Mesendoderm (in vitro differentiated cells): ENCODE data around the gene SV2B.
A peak's percentile ranks its signal among the peaks of the same experiment; 100 is the strongest.
"Not testable (repeated sequence)": the region's sequence is repeated elsewhere in the genome, so short reads cannot be mapped to it uniquely, and the experiment has no call there.

Experiments
- DNase-seq: peaks from one replicate; pipeline ENCODE4 v3.0.0; 2013
- H2AK5ac ChIP-seq: 2 replicates; pipeline ENCODE4 v1.6.1; 2013; ENCODE audit warnings: low read length, inconsistent platforms
- H2BK120ac ChIP-seq: 2 replicates; pipeline ENCODE4 v1.6.1; 2013; ENCODE audit warnings: low read depth, mild to moderate bottlenecking, low read length, moderate library complexity, mixed read lengths
- H2BK15ac ChIP-seq: replicated peaks from 2 replicates; pipeline ENCODE4 v1.6.1; 2013; ENCODE audit warnings: low read depth, mild to moderate bottlenecking, moderate library complexity
- H2BK5ac ChIP-seq: 2 replicates; pipeline ENCODE4 v1.6.1; 2013; ENCODE audit warnings: low read length, inconsistent platforms
- H3K18ac ChIP-seq: 2 replicates; pipeline ENCODE4 v1.6.1; 2013; ENCODE audit warnings: mild to moderate bottlenecking, low read length, mixed read lengths
- H3K23ac ChIP-seq: one replicate; pipeline ENCODE4 v1.6.1; 2013; ENCODE audit warnings: low read length
- H3K27ac ChIP-seq: 2 replicates; pipeline ENCODE4 v1.5.1; 2013; ENCODE audit warnings: low read depth, mild to moderate bottlenecking, inconsistent platforms, low read length, moderate library complexity
- H3K27me3 ChIP-seq: 2 replicates; pipeline ENCODE4 v1.6.1; 2013; ENCODE audit warnings: low read length, control low read depth, mild to moderate bottlenecking, inconsistent platforms; ENCODE audit not compliant: insufficient read depth, poor library complexity
- H3K36me3 ChIP-seq: 2 replicates; pipeline ENCODE4 v1.6.1; 2013; ENCODE audit warnings: low read length, inconsistent platforms; ENCODE audit not compliant: control insufficient read depth, insufficient read depth
- H3K4ac ChIP-seq: one replicate; pipeline ENCODE4 v1.6.1; 2013; ENCODE audit warnings: low read depth, mild to moderate bottlenecking, low read length, moderate library complexity
- H3K4me1 ChIP-seq: 2 replicates; pipeline ENCODE4 v1.6.1; 2013; ENCODE audit warnings: low read depth, low read length, inconsistent platforms; ENCODE audit not compliant: control insufficient read depth
- H3K4me2 ChIP-seq: 2 replicates; pipeline ENCODE4 v1.6.1; 2013; ENCODE audit warnings: low read length
- H3K4me3 ChIP-seq: 2 replicates; pipeline ENCODE4 v1.5.1; 2013; ENCODE audit warnings: mild to moderate bottlenecking, low read length
- H3K56ac ChIP-seq: one replicate; pipeline ENCODE4 v1.6.1; 2013; ENCODE audit warnings: low read length
- H3K79me1 ChIP-seq: 2 replicates; pipeline ENCODE4 v1.6.1; 2013; ENCODE audit warnings: low read length, inconsistent platforms
- H3K79me2 ChIP-seq: 2 replicates; pipeline ENCODE4 v1.6.1; 2013; ENCODE audit warnings: mild to moderate bottlenecking, low read length; ENCODE audit not compliant: control insufficient read depth, insufficient read depth
- H3K9ac ChIP-seq: 2 replicates; pipeline ENCODE4 v1.6.1; 2013; ENCODE audit warnings: low read length, inconsistent platforms
- H4K5ac ChIP-seq: one replicate; pipeline ENCODE4 v1.6.1; 2013; ENCODE audit warnings: low read length
- H4K8ac ChIP-seq: one replicate; pipeline ENCODE4 v1.6.1; 2013; ENCODE audit warnings: low read depth, mild to moderate bottlenecking, control low read depth, low read length, moderate library complexity
- WGBS: extraction: QIAGEN DNeasy Blood & Tissue Kit; methylation state at CpG from one replicate; pipeline ENCODE4 v1.1.7; 2013; ENCODE audit warnings: low lambda C conversion rate, missing lambda C conversion rate; ENCODE audit not compliant: insufficient coverage; ENCODE audit errors: extremely low coverage; 5-methylcytosine and 5-hydroxymethylcytosine counted together

SV2B gene

DNA sequence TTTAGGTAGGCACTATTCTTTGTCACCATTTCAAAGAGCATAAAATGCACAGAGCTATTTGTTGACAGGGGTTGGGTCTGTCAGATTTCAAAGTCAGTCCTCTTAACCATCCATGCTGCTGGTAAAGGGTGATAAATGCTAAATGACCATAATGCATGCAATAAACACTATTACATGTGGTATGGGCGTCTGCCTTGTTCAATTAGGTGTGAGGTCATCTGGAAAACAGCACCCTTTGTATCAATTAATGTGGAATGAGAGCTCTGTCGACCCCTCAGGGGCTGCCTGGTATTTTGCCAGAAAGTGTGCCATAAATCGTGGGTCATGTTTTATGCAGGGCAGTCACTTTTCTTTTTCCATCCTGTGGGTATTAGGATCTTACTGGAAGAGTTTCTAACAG, 235.6 kb downstream of the SV2B start:
- Histone ChIP-seq H3K4me1 (no peaks in the 10 kb centered on the region), H3K79me2 (no peaks in the 10 kb centered on the region), H4K5ac (no peak overlapping the region), H3K18ac (no peak overlapping the region), H3K79me1 (no peaks in the 10 kb centered on the region), H2BK120ac (no peak overlapping the region), H2AK5ac (no peak overlapping the region), H3K4me3 (no peak overlapping the region), H2BK5ac (no peak overlapping the region), H3K56ac (no peak overlapping the region), H2BK15ac (no peak overlapping the region), H3K23ac (no peak overlapping the region), H3K27me3 (no peaks in the 10 kb centered on the region), H3K36me3 (no peaks in the 10 kb centered on the region), H3K4me2 (no peak overlapping the region), H4K8ac (no peak overlapping the region), H3K4ac (no peak overlapping the region), H3K9ac (no peak overlapping the region), H3K27ac (no peak overlapping the region)
- no CpG with 5 or more reads among the region's 3 CpGs for WGBS
- DNase-seq, result no peak

GRCh38 chr15:91336687-91337086, 236.6 kb downstream of the SV2B start:
- Histone ChIP-seq H3K79me2 (no peaks in the 10 kb centered on the region), H3K9ac (no peak overlapping the region), H3K4me2 (no peak overlapping the region), H4K8ac (no peak overlapping the region), H2BK120ac (no peak overlapping the region), H2AK5ac (no peak overlapping the region), H3K79me1 (no peaks in the 10 kb centered on the region), H3K4me3 (no peak overlapping the region), H3K27me3 (no peaks in the 10 kb centered on the region), H2BK15ac (no peak overlapping the region), H3K56ac (no peak overlapping the region), H3K23ac (no peak overlapping the region), H2BK5ac (no peak overlapping the region), H3K27ac (no peak overlapping the region), H4K5ac (no peak overlapping the region), H3K4ac (no peak overlapping the region), H3K36me3 (no peaks in the 10 kb centered on the region), H3K4me1 (no peaks in the 10 kb centered on the region), H3K18ac (no peak overlapping the region)
- no peak for DNase-seq
- WGBS, result no CpG with 5 or more reads among the region's 3 CpGs

DNA sequence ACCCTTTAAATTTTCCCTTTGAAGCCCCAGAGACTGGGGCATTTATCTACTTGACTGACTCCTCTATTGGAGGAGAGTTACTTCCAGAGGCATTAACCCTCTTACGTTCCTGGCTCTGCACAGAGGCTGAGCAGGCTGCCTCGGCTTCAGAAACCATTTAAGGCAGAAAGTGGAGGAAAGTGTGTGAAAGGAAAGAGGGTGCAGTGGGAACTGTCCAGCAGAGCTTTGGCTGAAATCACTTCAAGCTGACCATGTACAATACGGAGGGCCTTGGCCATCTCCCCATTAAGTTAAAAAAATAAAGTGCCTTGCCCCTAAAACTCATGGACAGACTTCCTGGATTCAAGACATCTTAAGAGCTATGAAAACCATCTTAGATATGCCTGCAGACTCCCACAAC, 238.7 kb downstream of the SV2B start:
- no peak overlapping the region for H3K18ac ChIP-seq
- peak; percentile 66 for DNase-seq
- no peak overlapping the region for H4K8ac ChIP-seq
- no peaks in the 10 kb centered on the region for H3K79me2 ChIP-seq
- H2BK120ac ChIP-seq, result no peak overlapping the region
- H3K79me1 ChIP-seq, result no peaks in the 10 kb centered on the region
- H2BK15ac ChIP-seq, result no peak overlapping the region
- H3K9ac ChIP-seq, result no peak overlapping the region
- no peak overlapping the region for H4K5ac ChIP-seq
- no peak overlapping the region for H3K4me2 ChIP-seq
- no peak overlapping the region for H3K4ac ChIP-seq
- no peak overlapping the region for H3K4me3 ChIP-seq
- H2AK5ac ChIP-seq, result no peak overlapping the region
- H3K27ac ChIP-seq, result no peak overlapping the region
- H3K36me3 ChIP-seq, result no peaks in the 10 kb centered on the region
- no CpG with 5 or more reads among the region's 3 CpGs for WGBS
- no peaks in the 10 kb centered on the region for H3K4me1 ChIP-seq
- no peak overlapping the region for H3K56ac ChIP-seq
- no peaks in the 10 kb centered on the region for H3K27me3 ChIP-seq
- no peak overlapping the region for H2BK5ac ChIP-seq
- H3K23ac ChIP-seq, result no peak overlapping the region

DNA sequence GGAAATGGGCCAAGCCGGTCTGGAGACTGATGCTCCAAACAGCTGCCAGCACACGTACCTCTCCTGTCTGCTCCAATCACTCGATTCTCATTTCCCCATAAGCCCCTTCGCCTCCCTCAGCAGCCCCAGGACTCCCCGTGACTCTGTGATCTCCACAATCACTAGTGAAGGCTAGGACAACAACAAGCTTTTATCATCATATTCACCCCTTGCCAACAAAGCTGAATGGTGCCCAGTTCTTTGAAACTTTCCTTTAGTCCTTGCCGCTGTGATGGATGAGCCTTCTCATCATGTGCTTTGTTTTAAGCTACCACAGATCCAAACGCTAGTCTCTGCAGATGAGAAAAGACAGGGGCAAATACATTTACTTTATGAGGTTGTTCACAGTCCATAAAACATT, 242.0 kb downstream of the SV2B start:
- no peak overlapping the region for H2BK120ac ChIP-seq
- no peak overlapping the region for H3K18ac ChIP-seq
- no peak overlapping the region for H2BK5ac ChIP-seq
- no peak overlapping the region for H4K8ac ChIP-seq
- no peak overlapping the region for H3K56ac ChIP-seq
- no peak overlapping the region for H3K9ac ChIP-seq
- no peak for DNase-seq
- H4K5ac ChIP-seq, result no peak overlapping the region
- no peak overlapping the region for H2AK5ac ChIP-seq
- H3K4me2 ChIP-seq, result no peak overlapping the region
- H3K79me1 ChIP-seq, result no peaks in the 10 kb centered on the region
- WGBS, result no CpG with 5 or more reads among the region's 7 CpGs
- H3K27me3 ChIP-seq, result no peaks in the 10 kb centered on the region
- no peak overlapping the region for H3K4ac ChIP-seq
- no peaks in the 10 kb centered on the region for H3K79me2 ChIP-seq
- no peak overlapping the region for H3K23ac ChIP-seq
- H2BK15ac ChIP-seq, result no peak overlapping the region
- no peaks in the 10 kb centered on the region for H3K4me1 ChIP-seq
- H3K27ac ChIP-seq, result no peak overlapping the region
- no peaks in the 10 kb centered on the region for H3K36me3 ChIP-seq
- no peak overlapping the region for H3K4me3 ChIP-seq

GRCh38 chr15:91344912-91345311, 244.9 kb downstream of the SV2B start:
- H3K27me3 ChIP-seq, H3K4me2 ChIP-seq, H2BK5ac ChIP-seq, H4K5ac ChIP-seq, H3K79me1 ChIP-seq, H3K18ac ChIP-seq, DNase-seq, H3K4ac ChIP-seq, H2BK120ac ChIP-seq, H3K4me3 ChIP-seq, H3K23ac ChIP-seq, H3K79me2 ChIP-seq, H4K8ac ChIP-seq, H2BK15ac ChIP-seq, H3K27ac ChIP-seq, H3K9ac ChIP-seq, H3K36me3 ChIP-seq, H3K4me1 ChIP-seq, H2AK5ac ChIP-seq, H3K56ac ChIP-seq: not testable (repeated sequence)
- WGBS, result no CpG with 5 or more reads among the region's 3 CpGs

DNA sequence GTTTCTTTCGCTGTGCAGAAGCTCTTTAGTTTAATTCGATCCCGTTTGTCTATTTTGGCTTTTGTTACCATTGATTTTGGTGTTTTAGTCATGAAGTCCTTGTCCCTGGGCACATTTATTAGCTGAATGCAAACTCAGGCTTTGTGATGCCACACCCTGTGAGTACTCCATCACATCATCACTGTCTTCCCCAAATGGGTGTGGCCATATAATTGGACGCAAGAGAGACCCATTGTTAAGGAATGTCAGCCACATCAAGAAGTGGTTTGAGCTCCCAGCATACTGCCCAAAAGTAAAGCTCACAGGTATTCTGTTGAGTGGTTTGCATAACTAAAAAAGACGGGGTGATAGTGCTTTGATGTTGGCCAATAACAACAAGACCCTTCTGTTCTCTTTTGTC, 245.7 kb downstream of the SV2B start:
- Histone ChIP-seq H2AK5ac (no peak overlapping the region), H2BK15ac (no peak overlapping the region), H2BK120ac (no peak overlapping the region)

More for the DNA sequence above, 245.7 kb downstream of the SV2B start:
- no peak overlapping the region for H3K4me2 ChIP-seq
- H3K79me2 ChIP-seq, result no peaks in the 10 kb centered on the region
- no peak overlapping the region for H4K8ac ChIP-seq
- no peaks in the 10 kb centered on the region for H3K79me1 ChIP-seq
- H3K36me3 ChIP-seq, result no peaks in the 10 kb centered on the region
- no peak overlapping the region for H4K5ac ChIP-seq
- no peak overlapping the region for H3K4me3 ChIP-seq
- no peak overlapping the region for H2BK5ac ChIP-seq
- H3K27me3 ChIP-seq, result no peaks in the 10 kb centered on the region
- no peak overlapping the region for H3K9ac ChIP-seq
- no peak overlapping the region for H3K18ac ChIP-seq
- H3K4me1 ChIP-seq, result no peaks in the 10 kb centered on the region
- H3K27ac ChIP-seq, result no peak overlapping the region
- H3K23ac ChIP-seq, result no peak overlapping the region
- no peak overlapping the region for H3K56ac ChIP-seq
- DNase-seq, result no peak
- WGBS, result no CpG with 5 or more reads among the region's 5 CpGs
- H3K4ac ChIP-seq, result no peak overlapping the region
